ENCODE data around the gene ATCAY. TPM values are rescaled to one million over a fixed set of nuclear protein-coding genes. Genes with fewer than 3 reads are reported as not detected.

The ATCAY gene
- total RNA-seq, 2 experiments from 2014 or later, result not detected

DNA sequence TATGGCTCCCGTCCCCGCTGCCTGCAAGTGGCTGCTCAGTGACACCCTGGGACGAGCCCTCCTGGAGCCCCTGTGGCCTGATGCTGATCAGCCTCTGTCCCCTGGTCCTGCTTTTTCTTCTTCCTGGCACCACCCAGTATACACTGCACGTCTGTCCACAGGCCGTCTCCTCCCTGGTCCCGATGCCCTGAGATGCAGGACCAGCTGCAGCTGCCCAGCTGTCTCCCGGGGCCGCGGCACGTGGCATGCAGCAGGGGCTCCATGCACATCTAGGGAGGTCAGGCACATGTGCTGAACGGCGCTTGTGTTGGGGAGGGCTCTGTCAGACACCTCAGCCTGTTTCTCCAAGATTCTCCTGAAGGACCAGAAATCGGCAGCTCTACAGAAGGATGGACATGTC, 41.8 kb upstream of the ATCAY start:
- H3K4me3 ChIP-seq (ENCODE audit: low read length), result no peak overlapping the region
- DNase-seq (no peak), ATAC-seq (ENCODE audit: poor library complexity) (no peak)
- Mint-ChIP-seq H3K36me3 (ENCODE audit: low read depth) (no peaks in the 10 kb centered on the region), H3K4me1 (ENCODE audit: low read depth) (no peaks in the 10 kb centered on the region), H3K27me3 (no peaks in the 10 kb centered on the region), H3K27ac (no peak overlapping the region), H3K9me3 (no peaks in the 10 kb centered on the region), H3K4me3 (no peak overlapping the region)
- no peaks in the 10 kb centered on the region for H3K36me3 ChIP-seq (ENCODE audit: insufficient read depth, low read length)
- intact Hi-C loops (cut with DNase I, micrococcal nuclease), result no loop called here
- no peaks in the 10 kb centered on the region for H3K27me3 ChIP-seq (ENCODE audit: control insufficient read depth in 1 of 2, insufficient read depth in 2 of 2, low read length in 2 of 2)
- no peak overlapping the region for H3K27ac ChIP-seq (ENCODE audit: low read depth in 1 of 2, low read length in 2 of 2)
- ChIA-PET POLR2A (no interaction called here), CTCF (no interaction called here)
- peaks cover 5% of the 10 kb centered on the region for H3K4me1 ChIP-seq (ENCODE audit: insufficient read depth, low read length)
- H3K9me3 ChIP-seq (ENCODE audit: control insufficient read depth in 1 of 2, insufficient read depth in 1 of 2, low read length in 2 of 2), result no peaks in the 10 kb centered on the region
- TF ChIP-seq, protein P1, sequence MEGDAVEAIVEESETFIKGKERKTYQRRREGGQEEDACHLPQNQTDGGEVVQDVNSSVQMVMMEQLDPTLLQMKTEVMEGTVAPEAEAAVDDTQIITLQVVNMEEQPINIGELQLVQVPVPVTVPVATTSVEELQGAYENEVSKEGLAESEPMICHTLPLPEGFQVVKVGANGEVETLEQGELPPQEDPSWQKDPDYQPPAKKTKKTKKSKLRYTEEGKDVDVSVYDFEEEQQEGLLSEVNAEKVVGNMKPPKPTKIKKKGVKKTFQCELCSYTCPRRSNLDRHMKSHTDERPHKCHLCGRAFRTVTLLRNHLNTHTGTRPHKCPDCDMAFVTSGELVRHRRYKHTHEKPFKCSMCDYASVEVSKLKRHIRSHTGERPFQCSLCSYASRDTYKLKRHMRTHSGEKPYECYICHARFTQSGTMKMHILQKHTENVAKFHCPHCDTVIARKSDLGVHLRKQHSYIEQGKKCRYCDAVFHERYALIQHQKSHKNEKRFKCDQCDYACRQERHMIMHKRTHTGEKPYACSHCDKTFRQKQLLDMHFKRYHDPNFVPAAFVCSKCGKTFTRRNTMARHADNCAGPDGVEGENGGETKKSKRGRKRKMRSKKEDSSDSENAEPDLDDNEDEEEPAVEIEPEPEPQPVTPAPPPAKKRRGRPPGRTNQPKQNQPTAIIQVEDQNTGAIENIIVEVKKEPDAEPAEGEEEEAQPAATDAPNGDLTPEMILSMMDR (IDR thresholded peaks at IDR 0.05), result no peak

DNA sequence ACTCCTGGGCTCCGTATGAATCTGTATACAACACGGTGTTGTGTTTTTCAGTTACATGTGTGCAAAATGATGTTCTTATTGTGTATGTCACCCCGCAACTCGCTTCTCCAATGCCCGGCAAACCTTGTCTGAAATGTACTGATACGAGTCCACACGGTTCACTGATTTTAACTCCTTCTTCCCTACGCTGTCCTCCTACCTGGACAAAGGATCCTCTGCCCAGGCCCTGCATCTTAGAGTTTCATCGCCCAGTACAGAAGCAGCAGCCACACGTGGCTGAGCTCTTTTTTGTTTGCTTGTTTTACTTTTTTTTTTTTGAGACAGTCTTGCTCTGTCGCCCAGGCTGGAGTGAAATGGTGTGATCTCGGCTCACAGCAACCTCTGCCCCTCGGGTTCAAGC, 40.5 kb upstream of the ATCAY start:
- Mint-ChIP-seq H3K27me3 (no peaks in the 10 kb centered on the region), H3K36me3 (ENCODE audit: low read depth) (no peaks in the 10 kb centered on the region), H3K27ac (no peak overlapping the region), H3K9me3 (no peaks in the 10 kb centered on the region), H3K4me1 (ENCODE audit: low read depth) (no peaks in the 10 kb centered on the region), H3K4me3 (no peak overlapping the region)
- ATAC-seq (ENCODE audit: poor library complexity) (no peak), DNase-seq (no peak)
- peaks cover 5% of the 10 kb centered on the region for H3K4me1 ChIP-seq (ENCODE audit: insufficient read depth, low read length)
- TF ChIP-seq, protein P1 (IDR thresholded peaks at IDR 0.05), result no peak
- H3K36me3 ChIP-seq (ENCODE audit: insufficient read depth, low read length), result no peaks in the 10 kb centered on the region
- H3K4me3 ChIP-seq (ENCODE audit: low read length), result no peak overlapping the region
- no peak overlapping the region for H3K27ac ChIP-seq (ENCODE audit: low read depth in 1 of 2, low read length in 2 of 2)
- no peaks in the 10 kb centered on the region for H3K27me3 ChIP-seq (ENCODE audit: control insufficient read depth in 1 of 2, insufficient read depth in 2 of 2, low read length in 2 of 2)
- CTCF ChIA-PET, result no interaction called here
- POLR2A ChIA-PET, result no interaction called here
- H3K9me3 ChIP-seq (ENCODE audit: control insufficient read depth in 1 of 2, insufficient read depth in 1 of 2, low read length in 2 of 2), result no peaks in the 10 kb centered on the region
- intact Hi-C loops (cut with DNase I, micrococcal nuclease), result loop anchor here (10.0 kb wide), 2 partner anchors 175 to 245 kb away; no protein-coding TSS in a partner anchor

DNA sequence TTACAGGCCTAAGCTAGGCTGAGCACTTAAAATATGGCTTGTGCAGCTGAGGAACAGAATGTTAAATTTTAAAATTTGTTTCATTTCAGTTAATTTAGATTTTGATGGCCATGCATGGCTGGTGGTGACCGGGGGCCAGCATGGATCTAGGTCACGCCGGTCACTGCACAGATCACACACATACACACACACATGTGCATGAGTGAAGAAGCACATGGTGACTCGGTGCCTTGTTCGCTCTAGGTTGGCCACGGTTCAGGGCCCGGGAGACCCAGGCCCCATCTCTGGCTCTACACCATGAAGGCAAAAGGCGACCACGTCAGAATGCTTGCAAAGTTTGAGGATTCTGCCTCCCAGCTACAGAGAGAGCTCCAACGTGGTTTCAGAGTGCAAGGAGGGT, 39.7 kb upstream of the ATCAY start:
- Histone ChIP-seq H3K27me3 (ENCODE audit: control insufficient read depth in 1 of 2, insufficient read depth in 2 of 2, low read length in 2 of 2) (no peaks in the 10 kb centered on the region), H3K36me3 (ENCODE audit: insufficient read depth, low read length) (no peaks in the 10 kb centered on the region), H3K9me3 (ENCODE audit: control insufficient read depth in 1 of 2, insufficient read depth in 1 of 2, low read length in 2 of 2) (no peaks in the 10 kb centered on the region), H3K4me1 (ENCODE audit: insufficient read depth, low read length) (peaks cover 5% of the 10 kb centered on the region), H3K27ac (ENCODE audit: low read depth in 1 of 2, low read length in 2 of 2) (no peak overlapping the region), H3K4me3 (ENCODE audit: low read length) (no peak overlapping the region)
- Mint-ChIP-seq H3K4me3 (no peak overlapping the region), H3K27me3 (no peaks in the 10 kb centered on the region), H3K27ac (no peak overlapping the region), H3K4me1 (ENCODE audit: low read depth) (no peaks in the 10 kb centered on the region), H3K9me3 (no peaks in the 10 kb centered on the region), H3K36me3 (ENCODE audit: low read depth) (no peaks in the 10 kb centered on the region)
- ATAC-seq (ENCODE audit: poor library complexity), result no peak
- POLR2A ChIA-PET, result no interaction called here
- no peak for DNase-seq
- CTCF ChIA-PET, result no interaction called here
- TF ChIP-seq, protein P1 (IDR thresholded peaks at IDR 0.05), result no peak
- intact Hi-C loops (cut with DNase I, micrococcal nuclease), result loop anchor here (10.0 kb wide), 2 partner anchors 176 to 246 kb away; no protein-coding TSS in a partner anchor
